HepG2 (cell line): Measurements from ENCODE around the gene IFNAR2. TPM values are rescaled to one million over a fixed set of nuclear protein-coding genes. Genes with fewer than 3 reads are reported as not detected.

Source experiments
- DBP ChIP-seq: sonication (generic); formaldehyde crosslinking; IDR thresholded peaks from 2 replicates; pipeline ENCODE4 v1.4.0; 2020; ENCODE audit warnings: missing genetic modification reagents; ENCODE audit errors: not compliant biosample characterization
- DMAP1 ChIP-seq: IDR thresholded peaks from 2 replicates; pipeline ENCODE4 v1.6.1; 2016
- E2F2 ChIP-seq: sonication (generic); formaldehyde crosslinking; IDR thresholded peaks from 2 replicates; pipeline ENCODE4 v1.4.0; 2020; ENCODE audit warnings: missing genetic modification reagents, borderline replicate concordance
- ELF4 ChIP-seq: sonication (generic); formaldehyde crosslinking; IDR thresholded peaks from 2 replicates; pipeline ENCODE4 v1.5.0; 2020; ENCODE audit warnings: missing genetic modification reagents, mild to moderate bottlenecking, moderate library complexity, borderline replicate concordance
- GMEB1 ChIP-seq: sonication (generic); formaldehyde crosslinking; IDR thresholded peaks from 2 replicates; pipeline ENCODE4 v1.5.1; 2020; ENCODE audit warnings: missing genetic modification reagents, mild to moderate bottlenecking, borderline replicate concordance
- GZF1 ChIP-seq: sonication (generic); formaldehyde crosslinking; IDR thresholded peaks from 2 replicates; pipeline ENCODE4 v1.5.1; 2020; ENCODE audit warnings: mild to moderate bottlenecking, missing genetic modification reagents
- MIER2 ChIP-seq: IDR thresholded peaks from 2 replicates; pipeline ENCODE4 v1.6.1; 2016; ENCODE audit warnings: missing biosample characterization, missing genetic modification reagents
- NCOA1 ChIP-seq: sonication (generic); formaldehyde crosslinking; IDR thresholded peaks from 2 replicates; pipeline ENCODE4 v1.9.0; 2021; ENCODE audit warnings: missing genetic modification reagents
- NFKB2 ChIP-seq: sonication (generic); formaldehyde crosslinking; IDR thresholded peaks from 2 replicates; pipeline ENCODE4 v1.4.0; 2020; ENCODE audit warnings: missing genetic modification reagents, borderline replicate concordance
- NONO ChIP-seq, 2 experiments: fragments of 450-650 bp in 1 of 2; sonication (generic) in 1 of 2; formaldehyde crosslinking in 1 of 2; IDR thresholded peaks in 1 of 2; conservative IDR thresholded peaks in 1 of 2; 2 replicates each; pipeline versions ENCODE4 v1.6.1 to v1.8.0; 2017 to 2022; ENCODE audit warnings: mild to moderate bottlenecking in 1 of 2, missing genetic modification reagents in 1 of 2, moderate library complexity in 1 of 2
- PLRG1 ChIP-seq: fragments of 450-650 bp; conservative IDR thresholded peaks from 2 replicates; pipeline ENCODE4 v1.6.1; 2016
- POLR2AphosphoS5 ChIP-seq: IDR thresholded peaks from 2 replicates; pipeline ENCODE4 v1.6.1; 2012; ENCODE audit warnings: low read depth, low read length
- SMARCC2 ChIP-seq: fragments of 450-650 bp; IDR thresholded peaks from 2 replicates; pipeline ENCODE4 v1.6.1; 2017; ENCODE audit warnings: antibody characterized with exemption, mild to moderate bottlenecking
- SP4 ChIP-seq: sonication (generic); formaldehyde crosslinking; IDR thresholded peaks from 2 replicates; pipeline ENCODE4 v1.8.1; 2023; ENCODE audit warnings: mild to moderate bottlenecking, missing genetic modification reagents
- TAF15 ChIP-seq: fragments of 200-400 bp; formaldehyde crosslinking; IDR thresholded peaks from one replicate; pipeline ENCODE4 v1.6.1; 2018; ENCODE audit warnings: mild to moderate bottlenecking, low read depth, low read length; ENCODE audit not compliant: poor library complexity, severe bottlenecking
- YEATS2 ChIP-seq: sonication (generic); formaldehyde crosslinking; IDR thresholded peaks from 2 replicates; pipeline ENCODE4 v1.4.0; 2020; ENCODE audit warnings: missing genetic modification reagents, borderline replicate concordance
- ZBTB10 ChIP-seq: sonication (generic); formaldehyde crosslinking; IDR thresholded peaks from 2 replicates; pipeline ENCODE4 v1.4.0; 2020; ENCODE audit warnings: missing genetic modification reagents, borderline replicate concordance
- ZKSCAN1 ChIP-seq: fragments of 150-350 bp; IDR thresholded peaks from 2 replicates; pipeline ENCODE4 v1.6.1; 2014; ENCODE audit warnings: low read length
- ZNF143 ChIP-seq: sonication (generic); formaldehyde crosslinking; IDR thresholded peaks from 2 replicates; pipeline ENCODE4 v1.4.0; 2020; ENCODE audit warnings: missing genetic modification reagents
- ZNF180 ChIP-seq: sonication (generic); formaldehyde crosslinking; IDR thresholded peaks from 2 replicates; pipeline ENCODE4 v1.4.0; 2020; ENCODE audit warnings: low read depth, missing genetic modification reagents, borderline replicate concordance
- ZNF235 ChIP-seq: sonication (generic); formaldehyde crosslinking; IDR thresholded peaks from 2 replicates; pipeline ENCODE4 v1.8.1; 2023; ENCODE audit warnings: mild to moderate bottlenecking, missing genetic modification reagents, borderline replicate concordance
- ZNF34 ChIP-seq: sonication (generic); formaldehyde crosslinking; IDR thresholded peaks from 2 replicates; pipeline ENCODE4 v1.4.0; 2020; ENCODE audit warnings: mild to moderate bottlenecking, missing genetic modification reagents, borderline replicate concordance
- ZNF577 ChIP-seq: sonication (generic); formaldehyde crosslinking; IDR thresholded peaks from 2 replicates; pipeline ENCODE4 v1.4.0; 2020; ENCODE audit warnings: mild to moderate bottlenecking, low read depth, missing genetic modification reagents, borderline replicate concordance
- ZNF747 ChIP-seq: sonication (generic); formaldehyde crosslinking; IDR thresholded peaks from 2 replicates; pipeline ENCODE4 v1.8.1; 2023; ENCODE audit warnings: missing genetic modification reagents, mild to moderate bottlenecking, borderline replicate concordance
- polyA plus RNA-seq, 8 experiments: library from polyadenylated mRNA; depleted of rRNA in 3 of 8; stranded (reverse) in 7 of 8; unstranded in 1 of 8; fragments of >200 nt; fragmentation: Illumina TruSeq in 4 of 8; extraction: Trizol in 4 of 8; gene quantifications; 2 replicates each; pipeline versions ENCODE4 v1.2.1 to v1.2.3, GENCODE V29; 2011 to 2016; ENCODE audit warnings: low read depth in 4 of 8, missing spikeins in 1 of 8, mixed read lengths in 1 of 8; ENCODE audit not compliant: insufficient read depth in 1 of 8
- total RNA-seq, 5 experiments: library from RNA; depleted of rRNA; stranded (reverse); fragments of >200 nt; fragmentation: Illumina TruSeq; extraction: Trizol; gene quantifications; 2 replicates each; pipeline ENCODE4 v1.2.3, GENCODE V29; 2016; ENCODE audit warnings: low read depth in 1 of 5

Gene IFNAR2
- total and polyA plus RNA-seq, 2 of the 13 experiments (the other 11 are each of a cell fraction or from before 2014, with no cell fraction given) = 5.1 to 24.1 TPM

GRCh38 chr21:33229784-33230544 lies at the start of gene IFNAR2 (continued):
- TF ChIP-seq NCOA1 (CRISPR knock-in tag) (0 out of 2 replicates have a peak, but pooled peaks have one; percentile 27), E2F2 (CRISPR knock-in tag) (no peak), ZNF577 (CRISPR knock-in tag) (no peak), ZNF180 (CRISPR knock-in tag) (no peak), ELF4 (CRISPR knock-in tag) (0 out of 2 replicates have a peak, but pooled peaks have one; percentile 35), GZF1 (CRISPR knock-in tag) (no peak), ZNF143 (CRISPR knock-in tag) (no peak), ZNF34 (CRISPR knock-in tag) (no peak), NFKB2 (CRISPR knock-in tag) (no peak), YEATS2 (CRISPR knock-in tag) (no peak), ZBTB10 (CRISPR knock-in tag) (no peak), DBP (peak; percentile 43), SMARCC2 (no peak), GMEB1 (CRISPR knock-in tag) (no peak), SP4 (CRISPR knock-in tag) (peak; percentile 64), DMAP1 (CRISPR knock-in tag) (peak; percentile 15), ZNF235 (CRISPR knock-in tag) (no peak), TAF15 (no peak), MIER2 (no peak), ZKSCAN1 (no peak), ZNF747 (CRISPR knock-in tag) (peak; percentile 31; the same call in 1 of the 2 replicates), POLR2AphosphoS5 (peak; percentile 26; the same call in 1 of the 2 replicates), PLRG1 (no peak), NONO (IDR thresholded peaks at IDR 0.05) (no peak), NONO (CRISPR knock-in tag; conservative IDR thresholded peaks at IDR 0.05) (no peak)
